Gastroesophageal sphincter (tissue), 4 donors: ENCODE results near the gene C4orf50. TPM values are rescaled to one million over a fixed set of nuclear protein-coding genes. Genes with fewer than 3 reads are reported as not detected.

Experiments used
- ATAC-seq: fragments of 150-250 bp; one replicate; pipeline ENCODE4 v1.9.1; 2016; ENCODE audit warnings: mild to moderate bottlenecking, moderate library complexity
- H3K27ac ChIP-seq, 4 donors: fragments of 200-600 bp; sonication (generic) in 3 of 4; 1 replicate in 3 of 4; 2 replicates in 1 of 4; pipeline ENCODE4 v1.5.1; 2016 to 2019
- H3K27me3 ChIP-seq: fragments of 200-600 bp; sonication (generic); one replicate; pipeline ENCODE4 v1.5.1; 2019
- H3K36me3 ChIP-seq, 2 donors: fragments of 200-600 bp; sonication (generic); one replicate each; pipeline ENCODE4 v1.5.1; 2019; ENCODE audit warnings: control low read depth in 1 of 2
- H3K4me1 ChIP-seq, 3 donors: fragments of 200-600 bp; sonication (generic); 1 replicate in 2 of 3; 2 replicates in 1 of 3; pipeline ENCODE4 v1.5.1; 2016 to 2019; ENCODE audit warnings: control low read depth in 2 of 3
- H3K4me3 ChIP-seq, 2 donors: fragments of 200-600 bp; sonication (generic); one replicate each; pipeline ENCODE4 v1.5.1; 2019; ENCODE audit warnings: mild to moderate bottlenecking in 1 of 2, moderate library complexity in 1 of 2
- H3K9me3 ChIP-seq, 3 donors: fragments of 200-600 bp; sonication (generic); one replicate each; pipeline ENCODE4 v1.5.1; 2017 to 2019; ENCODE audit warnings: control low read depth in 2 of 3
- CTCF ChIP-seq, 4 experiments: fragments of 200-600 bp in 2 of 4; fragments of 450-650 bp in 2 of 4; sonication (generic) in 1 of 4; IDR thresholded peaks; one replicate each; pipeline ENCODE4 v1.5.1; 2017 to 2019; ENCODE audit warnings: antibody characterized with exemption in 4 of 4, mild to moderate bottlenecking in 2 of 4, moderate library complexity in 2 of 4
- EP300 ChIP-seq: sonication (generic); formaldehyde crosslinking; IDR thresholded peaks from one replicate; pipeline ENCODE4 v1.6.1; 2017; ENCODE audit warnings: antibody characterized with exemption, mild to moderate bottlenecking
- POLR2A ChIP-seq, 2 donors: fragments of 450-650 bp; IDR thresholded peaks; one replicate each; pipeline ENCODE4 v1.6.1; 2017; ENCODE audit warnings: antibody characterized with exemption in 2 of 2, mild to moderate bottlenecking in 2 of 2, moderate library complexity in 1 of 2
- POLR2AphosphoS5 ChIP-seq: sonication (generic); formaldehyde crosslinking; IDR thresholded peaks from one replicate; pipeline ENCODE4 v1.6.1; 2017; ENCODE audit warnings: antibody characterized with exemption
- WGBS, 2 donors: methylation state at CpG; one replicate each; pipeline ENCODE4 v1.1.5; 2018; ENCODE audit warnings: low coverage in 1 of 2; 5-methylcytosine and 5-hydroxymethylcytosine counted together
- total RNA-seq, 4 donors: library from RNA; depleted of rRNA; stranded (reverse); fragments of >200 nt; gene quantifications; one replicate each; pipeline ENCODE4 v1.1.0, GENCODE V29; 2016

C4orf50 gene
- total RNA-seq, 4 donors from 2014 or later, result under 0.01 to 0.25 (median 0.12) TPM

DNA sequence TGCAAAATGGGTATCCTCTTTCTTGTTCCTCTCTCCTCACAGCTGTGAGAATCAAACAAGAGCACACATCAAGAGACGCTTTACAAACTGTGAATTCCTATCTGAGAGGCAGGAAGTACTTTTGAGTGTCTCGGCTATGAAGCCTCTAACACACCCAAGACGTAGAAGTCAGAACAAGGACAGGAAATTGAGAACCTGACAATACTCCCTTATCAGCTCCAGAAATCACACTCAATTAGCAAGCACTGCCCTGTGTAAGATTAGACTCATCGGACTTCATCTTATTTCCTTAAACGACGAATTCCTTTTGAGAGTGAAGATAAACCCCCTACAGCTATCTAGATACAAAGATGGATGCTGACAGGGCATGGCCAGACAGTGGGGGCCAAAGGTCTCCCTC, 74.7 kb downstream of the C4orf50 start:
- Histone ChIP-seq H3K27me3 (peaks cover 67% of the 10 kb centered on the region), H3K4me3 (no peak overlapping the region), H3K27ac (no peak overlapping the region), H3K36me3 (no peaks in the 10 kb centered on the region), H3K9me3 (peaks cover 0 to 35% (median 0%) of the 10 kb centered on the region in 3 donors), H3K4me1 (no peaks in the 10 kb centered on the region)
- no peak for ATAC-seq
- WGBS, 2 donors, result 15 to 54% methylated on average over 5 to 6 of the region's 6 CpGs
- TF ChIP-seq POLR2AphosphoS5 (no peak), POLR2A (IDR thresholded peaks at IDR 0.05) (no peak), EP300 (no peak), CTCF (IDR thresholded peaks at IDR 0.05) (no peak)

DNA sequence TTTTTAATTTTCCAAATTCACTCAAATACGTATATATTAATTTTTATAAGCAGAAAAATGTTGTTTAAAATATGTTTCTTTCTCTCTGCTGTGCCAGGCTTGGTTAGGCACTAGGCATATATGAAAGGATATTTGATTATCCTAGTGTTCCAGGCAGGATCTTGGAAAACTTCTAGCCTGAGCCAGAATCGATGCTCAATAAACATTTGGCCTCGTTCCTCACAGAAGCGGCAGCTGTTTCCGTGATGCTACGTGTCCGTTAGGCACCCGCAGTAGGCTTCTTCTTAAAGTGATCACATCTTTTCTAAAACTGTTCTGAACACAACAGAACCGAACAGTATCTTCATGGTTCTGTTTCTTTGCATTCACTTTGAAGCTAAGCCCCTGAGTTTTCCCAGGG, 75.3 kb downstream of the C4orf50 start:
- ATAC-seq, result no peak
- WGBS, 2 donors, result 21 to 27% methylated on average over 8 to 9 of the region's 9 CpGs
- no peak for TF ChIP-seq POLR2A (IDR thresholded peaks at IDR 0.05)
- TF ChIP-seq CTCF (IDR thresholded peaks at IDR 0.05), result no peak
- no peak for TF ChIP-seq EP300
- no peak for TF ChIP-seq POLR2AphosphoS5

GRCh38 chr4:5941601-5942000, 76.6 kb downstream of the C4orf50 start:
- Histone ChIP-seq H3K9me3 (peaks cover 0 to 21% (median 0%) of the 10 kb centered on the region in 3 donors), H3K36me3 (no peaks in the 10 kb centered on the region), H3K27ac (no peak overlapping the region), H3K4me3 (no peak overlapping the region), H3K27me3 (peaks cover 48% of the 10 kb centered on the region), H3K4me1 (no peaks in the 10 kb centered on the region)
- no peak for ATAC-seq
- TF ChIP-seq POLR2AphosphoS5 (no peak), CTCF (IDR thresholded peaks at IDR 0.05) (no peak), EP300 (no peak), POLR2A (IDR thresholded peaks at IDR 0.05) (no peak)
- WGBS, 2 donors, result 60 to 61% methylated on average over 3 to 6 of the region's 6 CpGs

More for the DNA sequence above, 75.3 kb downstream of the C4orf50 start:
- Histone ChIP-seq H3K4me1 (no peaks in the 10 kb centered on the region), H3K27me3 (peaks cover 61% of the 10 kb centered on the region), H3K27ac (no peak overlapping the region), H3K9me3 (peaks cover 0 to 34% (median 0%) of the 10 kb centered on the region in 3 donors), H3K36me3 (no peaks in the 10 kb centered on the region), H3K4me3 (no peak overlapping the region)

DNA sequence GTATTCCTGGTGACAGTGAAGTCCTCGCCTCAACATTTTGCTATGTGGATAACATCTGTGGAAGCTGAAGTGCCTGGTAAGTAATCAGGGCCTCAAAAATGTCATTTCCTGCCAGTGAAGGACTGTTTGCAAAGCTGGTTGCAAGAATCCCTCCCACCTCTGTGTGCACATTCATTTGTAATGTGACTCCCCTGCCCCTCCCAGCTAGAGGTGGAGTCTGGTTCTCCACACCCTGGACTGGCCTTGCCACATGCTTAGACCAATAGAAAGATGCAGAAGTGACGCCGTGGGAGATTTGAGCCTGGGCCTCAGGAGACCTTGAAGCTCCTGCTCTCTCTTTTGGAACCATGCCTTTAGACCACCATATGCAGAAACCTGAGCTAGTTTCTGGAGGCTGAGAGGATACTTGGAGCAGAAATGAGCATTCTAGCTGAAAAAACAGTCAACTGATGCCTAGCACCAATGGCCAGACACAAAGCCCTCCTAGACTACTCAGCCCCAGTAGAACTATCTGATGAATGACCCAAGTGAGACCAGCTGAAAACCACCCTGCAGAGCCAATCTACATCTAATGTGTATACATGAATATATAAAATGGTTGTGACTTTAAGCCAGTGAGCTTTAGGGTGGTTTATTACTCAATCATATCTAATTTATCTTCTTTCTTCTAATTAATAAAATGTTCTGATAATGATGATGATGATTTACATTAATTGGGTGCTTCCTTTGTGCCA, 77.6 kb downstream of the C4orf50 start:
- no peak for ATAC-seq
- TF ChIP-seq EP300, result no peak
- TF ChIP-seq POLR2A (IDR thresholded peaks at IDR 0.05), result no peak
- no peak for TF ChIP-seq POLR2AphosphoS5
- no peak for TF ChIP-seq CTCF (IDR thresholded peaks at IDR 0.05)
- Histone ChIP-seq H3K27ac (no peak overlapping the region), H3K4me1 (no peaks in the 10 kb centered on the region), H3K27me3 (peaks cover 39% of the 10 kb centered on the region), H3K9me3 (peaks cover 0 to 11% (median 0%) of the 10 kb centered on the region in 3 donors), H3K36me3 (no peaks in the 10 kb centered on the region), H3K4me3 (no peak overlapping the region)
- 50 to 89% methylated on average over 1 to 2 of the region's 3 CpGs for WGBS, 2 donors
